ENCODE results near the gene LSS.
A peak's percentile ranks its signal among the peaks of the same experiment; 100 is the strongest.
"Not testable (repeated sequence)": the region's sequence is repeated elsewhere in the genome, so short reads cannot be mapped to it uniquely, and the experiment has no call there.

Gene LSS

GRCh38 chr21:46202592-46203202 lies 25.9 kb downstream of the LSS start:
- DNase-seq, result peak in 1 of 2 donors; percentile 9

GRCh38 chr21:46200877-46201803 lies 27.4 kb downstream of the LSS start:
- DNase-seq, result not testable (repeated sequence)

- no peak for DNase-seq
Observed at GRCh38 chr21:46199436-46200373, 28.9 kb downstream of the LSS start.

GRCh38 chr21:46196733-46197132 lies 31.8 kb downstream of the LSS start:
- DNase-seq, result no peak

GRCh38 chr21:46195595-46196195 lies 32.9 kb downstream of the LSS start:
- DNase-seq, result no peak

- DNase-seq, result no peak
Observed at GRCh38 chr21:46194374-46195334, 33.9 kb downstream of the LSS start.

GRCh38 chr21:46193829-46194373 lies 34.7 kb downstream of the LSS start:
- no peak for DNase-seq

- no peak for DNase-seq
Observed at GRCh38 chr21:46191686-46192575, 36.6 kb downstream of the LSS start.

GRCh38 chr21:46191257-46191685 lies 37.3 kb downstream of the LSS start:
- DNase-seq, result no peak

- DNase-seq, result no peak
Observed at GRCh38 chr21:46190491-46191131, 38.0 kb downstream of the LSS start.

- DNase-seq, result no peak
Observed at GRCh38 chr21:46189959-46190490, 38.5 kb downstream of the LSS start.

GRCh38 chr21:46189213-46189958 lies 39.2 kb downstream of the LSS start:
- no peak for DNase-seq

- no peak for DNase-seq
Observed at GRCh38 chr21:46188226-46189212, 40.1 kb downstream of the LSS start.

- DNase-seq, result no peak
Observed at GRCh38 chr21:46187814-46188213, 40.8 kb downstream of the LSS start.

- DNase-seq, result no peak
Observed at GRCh38 chr21:46187261-46187660, 41.3 kb downstream of the LSS start.

- DNase-seq, result no peak
Observed at GRCh38 chr21:46185716-46186115, 42.9 kb downstream of the LSS start.
